Endodermal cell (in vitro differentiated cells): ENCODE results near the gene LIN7A. TPM values are rescaled to one million over a fixed set of nuclear protein-coding genes. Genes with fewer than 3 reads are reported as not detected.

Source experiments
- DNase-seq: peaks from one replicate; pipeline ENCODE4 v3.0.0-alpha.2; 2017
- H3K27ac ChIP-seq: 2 replicates; pipeline ENCODE4 v1.5.1; 2013; ENCODE audit warnings: mild to moderate bottlenecking, low read depth, low read length, moderate library complexity
- H3K27me3 ChIP-seq: 2 replicates; pipeline ENCODE4 v1.6.1; 2013; ENCODE audit warnings: mild to moderate bottlenecking, low read length, moderate library complexity; ENCODE audit not compliant: insufficient read depth, control insufficient read depth, poor library complexity, severe bottlenecking
- H3K36me3 ChIP-seq: 2 replicates; pipeline ENCODE4 v1.7.0; 2013; ENCODE audit warnings: mild to moderate bottlenecking, low read length, moderate library complexity; ENCODE audit not compliant: control insufficient read depth, insufficient read depth
- H3K4me1 ChIP-seq: one replicate; pipeline ENCODE4 v1.7.0; 2013; ENCODE audit warnings: low read length; ENCODE audit not compliant: control insufficient read depth, insufficient read depth
- H3K4me3 ChIP-seq: 2 replicates; pipeline ENCODE4 v1.5.1; 2013; ENCODE audit warnings: mild to moderate bottlenecking, low read length, moderate library complexity
- H3K9ac ChIP-seq: 2 replicates; pipeline ENCODE4 v1.6.1; 2013; ENCODE audit warnings: mild to moderate bottlenecking, low read length, moderate library complexity; ENCODE audit not compliant: poor library complexity, severe bottlenecking; ENCODE audit errors: extremely low read depth
- H3K9me3 ChIP-seq: 2 replicates; pipeline ENCODE4 v1.6.1; 2013; ENCODE audit warnings: mild to moderate bottlenecking, low read length, moderate library complexity; ENCODE audit not compliant: control insufficient read depth
- H3K27ac Mint-ChIP-seq: 2 replicates; pipeline ENCODE4 v1.8.0; 2020; ENCODE audit warnings: mixed read lengths
- H3K27me3 Mint-ChIP-seq: 2 replicates; pipeline ENCODE4 v1.8.0; 2021; ENCODE audit warnings: mild to moderate bottlenecking, mixed read lengths; ENCODE audit not compliant: insufficient read depth
- H3K36me3 Mint-ChIP-seq: 2 replicates; pipeline ENCODE4 v1.8.0; 2020; ENCODE audit warnings: low read depth, mixed read lengths
- H3K4me1 Mint-ChIP-seq: 2 replicates; pipeline ENCODE4 v1.8.0; 2020; ENCODE audit warnings: mixed read lengths
- H3K4me3 Mint-ChIP-seq: 2 replicates; pipeline ENCODE4 v1.8.0; 2020; ENCODE audit warnings: mild to moderate bottlenecking, moderate library complexity, mixed read lengths
- H3K9me3 Mint-ChIP-seq: 2 replicates; pipeline ENCODE4 v1.8.0; 2020; ENCODE audit warnings: mild to moderate bottlenecking, mixed read lengths
- WGBS, 2 experiments: methylation state at CpG; one replicate each; pipeline versions ENCODE4 v1.1.5 to v1.1.7; 2013; ENCODE audit warnings: missing lambda C conversion rate in 2 of 2, mixed read lengths in 1 of 2; ENCODE audit not compliant: insufficient coverage in 1 of 2, insufficient read length in 1 of 2; 5-methylcytosine and 5-hydroxymethylcytosine counted together
- total RNA-seq, 2 donors: library from RNA; stranded (reverse); fragmentation: NEBNext Ultra II Directional in 1 of 2; extraction: Animal tissue kit (Norgen Biotek cat#: 25700) in 1 of 2; gene quantifications; 2 replicates in 1 of 2; 3 replicates in 1 of 2; pipeline ENCODE4 v1.2.1, GENCODE V29; 2021
- TF ChIP-seq, protein P1 (sequence below): fragments of 200-600 bp; sonication (generic); conservative IDR thresholded peaks from 2 replicates; pipeline ENCODE4 v1.5.0; 2021; ENCODE audit warnings: antibody characterized with exemption, mild to moderate bottlenecking

Gene LIN7A
- total RNA-seq, 2 donors from 2014 or later: 19.3 to 27.2 TPM

DNA sequence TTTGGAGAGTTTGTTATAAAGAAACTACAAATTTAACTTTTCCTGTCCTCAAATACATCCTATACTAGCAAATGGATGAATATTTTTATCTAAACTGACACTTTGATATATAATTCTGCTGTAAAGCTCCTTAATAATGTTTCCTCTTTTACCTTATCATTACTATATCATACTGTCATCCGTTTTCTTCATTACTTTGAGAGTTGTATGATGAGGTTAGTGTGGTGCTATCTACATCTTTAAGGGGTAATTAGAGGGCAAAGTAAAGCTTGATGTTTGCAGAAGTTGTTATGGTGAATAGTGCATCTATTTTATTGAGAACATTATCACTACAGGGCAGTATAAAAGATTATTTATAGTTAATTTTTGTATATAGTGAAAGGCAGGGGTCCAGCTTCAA lies 36.1 kb downstream of the LIN7A start:
- Histone ChIP-seq H3K9me3 (no peaks in the 10 kb centered on the region), H3K9ac (no peak overlapping the region), H3K27me3 (no peaks in the 10 kb centered on the region), H3K4me3 (no peak overlapping the region), H3K4me1 (no peaks in the 10 kb centered on the region), H3K36me3 (no peaks in the 10 kb centered on the region), H3K27ac (no peak overlapping the region)
- no peak overlapping the region for H3K27ac Mint-ChIP-seq
- H3K36me3 Mint-ChIP-seq: peaks cover 6% of the 10 kb centered on the region
- no peak for DNase-seq
- no peaks in the 10 kb centered on the region for H3K27me3 Mint-ChIP-seq
- WGBS, 2 experiments: 100% methylated on average over 1 of the region's 1 CpG; no CpG with 5 or more reads in 1 of the 2 experiments
- H3K4me1 Mint-ChIP-seq: peaks cover 7% of the 10 kb centered on the region
- TF ChIP-seq, protein P1, sequence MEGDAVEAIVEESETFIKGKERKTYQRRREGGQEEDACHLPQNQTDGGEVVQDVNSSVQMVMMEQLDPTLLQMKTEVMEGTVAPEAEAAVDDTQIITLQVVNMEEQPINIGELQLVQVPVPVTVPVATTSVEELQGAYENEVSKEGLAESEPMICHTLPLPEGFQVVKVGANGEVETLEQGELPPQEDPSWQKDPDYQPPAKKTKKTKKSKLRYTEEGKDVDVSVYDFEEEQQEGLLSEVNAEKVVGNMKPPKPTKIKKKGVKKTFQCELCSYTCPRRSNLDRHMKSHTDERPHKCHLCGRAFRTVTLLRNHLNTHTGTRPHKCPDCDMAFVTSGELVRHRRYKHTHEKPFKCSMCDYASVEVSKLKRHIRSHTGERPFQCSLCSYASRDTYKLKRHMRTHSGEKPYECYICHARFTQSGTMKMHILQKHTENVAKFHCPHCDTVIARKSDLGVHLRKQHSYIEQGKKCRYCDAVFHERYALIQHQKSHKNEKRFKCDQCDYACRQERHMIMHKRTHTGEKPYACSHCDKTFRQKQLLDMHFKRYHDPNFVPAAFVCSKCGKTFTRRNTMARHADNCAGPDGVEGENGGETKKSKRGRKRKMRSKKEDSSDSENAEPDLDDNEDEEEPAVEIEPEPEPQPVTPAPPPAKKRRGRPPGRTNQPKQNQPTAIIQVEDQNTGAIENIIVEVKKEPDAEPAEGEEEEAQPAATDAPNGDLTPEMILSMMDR: no peak
- H3K9me3 Mint-ChIP-seq: peaks cover 2% of the 10 kb centered on the region
- H3K4me3 Mint-ChIP-seq: no peak overlapping the region

DNA sequence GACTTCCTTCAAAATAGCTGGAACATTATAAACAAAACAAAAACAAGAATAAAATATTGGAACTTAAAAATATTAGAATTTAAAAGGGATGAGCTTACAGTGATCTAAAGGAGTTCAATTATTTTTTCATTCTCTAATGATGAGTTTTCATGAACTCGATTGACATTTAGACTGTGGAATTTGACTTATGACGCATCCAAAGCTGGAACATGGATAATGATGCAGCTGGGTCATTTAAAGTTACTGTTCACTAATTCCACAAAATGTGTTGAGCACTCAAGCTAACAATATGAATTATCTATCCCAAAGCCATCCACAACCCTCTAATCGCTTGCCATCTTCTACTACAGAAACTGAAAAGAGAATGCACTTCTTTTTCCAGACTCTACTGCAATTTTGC lies 42.5 kb downstream of the LIN7A start:
- Mint-ChIP-seq H3K4me3 (no peak overlapping the region), H3K9me3 (peaks cover 2% of the 10 kb centered on the region), H3K27me3 (no peaks in the 10 kb centered on the region), H3K27ac (no peak overlapping the region), H3K36me3 (peaks cover 6% of the 10 kb centered on the region), H3K4me1 (peaks cover 26% of the 10 kb centered on the region)
- 88% methylated on average over 1 to 3 of the region's 3 CpGs for WGBS, 2 experiments
- TF ChIP-seq, protein P1: no peak
- no peak overlapping the region for H3K9ac ChIP-seq
- H3K4me1 ChIP-seq: peaks cover 4% of the 10 kb centered on the region
- H3K9me3 ChIP-seq: no peaks in the 10 kb centered on the region
- H3K4me3 ChIP-seq: no peak overlapping the region
- DNase-seq: no peak
- no peak overlapping the region for H3K27ac ChIP-seq
- no peaks in the 10 kb centered on the region for H3K27me3 ChIP-seq
- H3K36me3 ChIP-seq: no peaks in the 10 kb centered on the region

DNA sequence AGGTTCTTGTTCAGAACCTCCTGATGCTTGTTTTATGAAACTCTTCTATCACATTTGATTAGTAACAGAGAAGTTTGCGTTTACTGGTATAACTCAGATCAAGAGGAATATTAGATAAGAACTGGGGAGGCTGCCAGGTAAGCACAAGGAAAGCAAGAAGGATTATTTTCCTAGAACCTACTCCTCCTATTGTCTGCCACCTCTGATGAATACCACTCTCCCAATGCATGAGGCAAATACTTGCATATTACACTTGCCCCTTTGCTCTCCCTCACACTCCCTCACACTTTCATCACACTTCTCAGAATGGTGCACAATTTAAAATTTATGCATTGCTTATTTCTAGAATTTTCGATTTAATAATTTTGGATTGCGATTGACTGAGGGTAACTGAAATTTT lies 43.6 kb downstream of the LIN7A start:
- H3K9me3 Mint-ChIP-seq: peaks cover 1% of the 10 kb centered on the region
- H3K27me3 Mint-ChIP-seq: no peaks in the 10 kb centered on the region
- H3K36me3 ChIP-seq: no peaks in the 10 kb centered on the region
- H3K4me1 Mint-ChIP-seq: peaks cover 26% of the 10 kb centered on the region
- no peak for DNase-seq
- H3K9me3 ChIP-seq: no peaks in the 10 kb centered on the region
- H3K27ac Mint-ChIP-seq: no peak overlapping the region
- 94 to 95% methylated on average over 2 to 3 of the region's 3 CpGs for WGBS, 2 experiments
- H3K4me1 ChIP-seq: peaks cover 4% of the 10 kb centered on the region
- H3K27ac ChIP-seq: no peak overlapping the region
- no peaks in the 10 kb centered on the region for H3K27me3 ChIP-seq
- H3K9ac ChIP-seq: no peak overlapping the region
- TF ChIP-seq, protein P1: no peak
- H3K4me3 ChIP-seq: no peak overlapping the region
- H3K36me3 Mint-ChIP-seq: peaks cover 1% of the 10 kb centered on the region
- H3K4me3 Mint-ChIP-seq: no peak overlapping the region
